Measurements from ENCODE around the gene NUP133.

The NUP133 gene

GRCh38 chr1:229457436-229457835 is 50.7 kb downstream of the NUP133 start:
- DNase-seq (ENCODE audit: extremely low read depth, insufficient read length), result no peak
- TF ChIP-seq, protein P1, sequence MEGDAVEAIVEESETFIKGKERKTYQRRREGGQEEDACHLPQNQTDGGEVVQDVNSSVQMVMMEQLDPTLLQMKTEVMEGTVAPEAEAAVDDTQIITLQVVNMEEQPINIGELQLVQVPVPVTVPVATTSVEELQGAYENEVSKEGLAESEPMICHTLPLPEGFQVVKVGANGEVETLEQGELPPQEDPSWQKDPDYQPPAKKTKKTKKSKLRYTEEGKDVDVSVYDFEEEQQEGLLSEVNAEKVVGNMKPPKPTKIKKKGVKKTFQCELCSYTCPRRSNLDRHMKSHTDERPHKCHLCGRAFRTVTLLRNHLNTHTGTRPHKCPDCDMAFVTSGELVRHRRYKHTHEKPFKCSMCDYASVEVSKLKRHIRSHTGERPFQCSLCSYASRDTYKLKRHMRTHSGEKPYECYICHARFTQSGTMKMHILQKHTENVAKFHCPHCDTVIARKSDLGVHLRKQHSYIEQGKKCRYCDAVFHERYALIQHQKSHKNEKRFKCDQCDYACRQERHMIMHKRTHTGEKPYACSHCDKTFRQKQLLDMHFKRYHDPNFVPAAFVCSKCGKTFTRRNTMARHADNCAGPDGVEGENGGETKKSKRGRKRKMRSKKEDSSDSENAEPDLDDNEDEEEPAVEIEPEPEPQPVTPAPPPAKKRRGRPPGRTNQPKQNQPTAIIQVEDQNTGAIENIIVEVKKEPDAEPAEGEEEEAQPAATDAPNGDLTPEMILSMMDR (IDR thresholded peaks at IDR 0.05; ENCODE audit: insufficient read depth, low read length, poor library complexity, severe bottlenecking), result no peak
- Histone ChIP-seq H3K36me3 (ENCODE audit: control insufficient read depth, insufficient read depth, low read length) (peaks cover 10% of the 10 kb centered on the region), H3K27me3 (replicated peaks; ENCODE audit: control insufficient read depth, insufficient read depth, low read length) (no peaks in the 10 kb centered on the region), H3K4me3 (replicated peaks; ENCODE audit: low read depth, low read length) (no peak overlapping the region)

- Histone ChIP-seq H3K27me3 (replicated peaks; ENCODE audit: control insufficient read depth, insufficient read depth, low read length) (no peaks in the 10 kb centered on the region), H3K36me3 (ENCODE audit: control insufficient read depth, insufficient read depth, low read length) (peaks cover 10% of the 10 kb centered on the region), H3K4me3 (replicated peaks; ENCODE audit: low read depth, low read length) (no peak overlapping the region)
- TF ChIP-seq, protein P1 (IDR thresholded peaks at IDR 0.05; ENCODE audit: insufficient read depth, low read length, poor library complexity, severe bottlenecking), result no peak
- DNase-seq (ENCODE audit: extremely low read depth, insufficient read length), result no peak
Observed at GRCh38 chr1:229456016-229456415, 52.1 kb downstream of the NUP133 start.

- no peak for DNase-seq (ENCODE audit: extremely low read depth, insufficient read length)
- TF ChIP-seq, protein P1 (IDR thresholded peaks at IDR 0.05; ENCODE audit: insufficient read depth, low read length, poor library complexity, severe bottlenecking), result no peak
- Histone ChIP-seq H3K27me3 (replicated peaks; ENCODE audit: control insufficient read depth, insufficient read depth, low read length) (no peaks in the 10 kb centered on the region), H3K4me3 (replicated peaks; ENCODE audit: low read depth, low read length) (no peak overlapping the region), H3K36me3 (ENCODE audit: control insufficient read depth, insufficient read depth, low read length) (peaks cover 4% of the 10 kb centered on the region)
Observed at GRCh38 chr1:229454056-229454455, 54.1 kb downstream of the NUP133 start.

DNA sequence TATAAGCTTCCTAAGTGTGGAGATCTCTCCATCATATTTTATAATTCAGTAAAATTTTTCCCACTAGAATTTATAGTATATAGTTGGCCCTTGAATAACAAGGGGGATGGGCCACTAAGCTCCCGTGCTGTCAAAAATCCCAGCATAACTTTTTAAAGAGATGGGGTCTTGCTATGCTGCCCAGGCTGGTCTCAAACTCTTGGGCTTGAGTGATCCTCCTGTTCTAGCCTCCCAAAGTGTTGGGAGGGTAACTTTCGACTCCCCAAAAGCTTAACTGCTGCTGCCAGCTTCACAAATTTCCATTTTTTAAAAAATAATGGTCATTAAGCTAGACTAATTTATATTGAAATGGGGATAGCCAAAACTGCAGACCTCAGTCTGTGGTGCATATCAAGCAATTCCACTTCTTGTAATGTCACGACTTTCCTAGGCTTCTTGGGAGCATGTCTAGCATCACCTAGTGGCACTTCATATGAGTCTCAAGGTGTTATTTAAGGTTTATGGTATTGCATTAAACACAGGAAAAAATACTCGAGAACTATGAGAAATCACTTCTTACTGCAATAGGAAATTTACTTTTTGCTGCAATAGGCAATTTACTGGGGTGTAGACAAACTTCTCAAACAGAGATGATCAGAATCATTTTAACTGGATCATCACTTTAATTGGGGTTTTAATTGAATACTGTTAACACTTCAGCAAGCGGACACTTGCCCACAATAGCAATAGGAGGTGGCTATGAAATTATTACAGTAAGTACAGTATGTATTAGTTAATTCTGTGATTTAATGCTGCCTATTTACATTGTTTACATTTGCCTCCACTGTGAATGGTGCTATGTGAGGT is 55.0 kb downstream of the NUP133 start:
- Histone ChIP-seq H3K36me3 (ENCODE audit: control insufficient read depth, insufficient read depth, low read length) (peaks cover 4% of the 10 kb centered on the region), H3K27me3 (replicated peaks; ENCODE audit: control insufficient read depth, insufficient read depth, low read length) (no peaks in the 10 kb centered on the region), H3K4me3 (replicated peaks; ENCODE audit: low read depth, low read length) (no peak overlapping the region)
- TF ChIP-seq, protein P1 (IDR thresholded peaks at IDR 0.05; ENCODE audit: insufficient read depth, low read length, poor library complexity, severe bottlenecking), result peak; percentile 58
- no peak for DNase-seq (ENCODE audit: extremely low read depth, insufficient read length)

- Histone ChIP-seq H3K27me3 (replicated peaks; ENCODE audit: control insufficient read depth, insufficient read depth, low read length) (no peaks in the 10 kb centered on the region), H3K36me3 (ENCODE audit: control insufficient read depth, insufficient read depth, low read length) (peaks cover 7% of the 10 kb centered on the region), H3K4me3 (replicated peaks; ENCODE audit: low read depth, low read length) (no peak overlapping the region)
- TF ChIP-seq, protein P1 (IDR thresholded peaks at IDR 0.05; ENCODE audit: insufficient read depth, low read length, poor library complexity, severe bottlenecking), result no peak
- no peak for DNase-seq (ENCODE audit: extremely low read depth, insufficient read length)
Observed at GRCh38 chr1:229448845-229449244, 59.3 kb downstream of the NUP133 start.

Data from GM06990 (cell line).